Mucosa of descending colon (tissue), 3 donors: ENCODE results near the gene PRRT1. TPM values are rescaled to one million over a fixed set of nuclear protein-coding genes. Genes with fewer than 3 reads are reported as not detected.
A peak's percentile ranks its signal among the peaks of the same experiment; 100 is the strongest.

Experiments
- ATAC-seq: fragments of 200-7000 bp; cut with Tn5 transposase; one replicate; pipeline ENCODE4 v1.9.1; 2020; ENCODE audit warnings: mild to moderate bottlenecking, moderate library complexity
- DNase-seq, 3 donors: peaks; one replicate each; pipeline ENCODE4 v3.0.0-alpha.2; 2020
- H3K36me3 ChIP-seq: fragments of 200-600 bp; one replicate; pipeline ENCODE4 v1.8.0; 2021; ENCODE audit warnings: low read depth, mild to moderate bottlenecking
- H3K4me1 ChIP-seq: fragments of 200-600 bp; one replicate; pipeline ENCODE4 v1.8.0; 2021; ENCODE audit warnings: low read depth, mild to moderate bottlenecking
- H3K4me3 ChIP-seq: fragments of 200-600 bp; one replicate; pipeline ENCODE4 v1.8.0; 2021; ENCODE audit warnings: mild to moderate bottlenecking
- H3K9me3 ChIP-seq: fragments of 200-600 bp; one replicate; pipeline ENCODE4 v1.8.0; 2021; ENCODE audit warnings: mild to moderate bottlenecking
- intact Hi-C, 2 donors: fragments of 100-400 bp; cut with DNase I in 1 of 2; cut with micrococcal nuclease in 1 of 2; formaldehyde crosslinking; loops; one replicate each; pipeline versions ENCODE4 v1.11.0 to v1.11.1; 2022; cut with DNase I, micrococcal nuclease
- total RNA-seq, 3 donors: library from RNA; stranded (reverse); fragmentation: NEBNext Ultra II Directional in 2 of 3; extraction: Animal tissue kit (Norgen Biotek cat#: 25700) in 2 of 3; gene quantifications; one replicate each; pipeline versions ENCODE4 v1.2.1 to v1.2.4, GENCODE V29; 2021 to 2023
- TF ChIP-seq, protein P1 (sequence below): fragments of 200-600 bp; IDR thresholded peaks from one replicate; pipeline ENCODE4 v1.8.0; 2022; ENCODE audit warnings: antibody characterized with exemption, mild to moderate bottlenecking
- donor health status: DM: no; HTN: no; CAD: no; lungs with moderate emphysema.
- donor health status: DM: no; HTN: no; CAD: no.
- donor health status: DM: no; HTN: yes; CAD: no.

PRRT1 gene
- total RNA-seq, 3 donors from 2014 or later: 0.96 to 6.6 (median 2.0) TPM

DNA sequence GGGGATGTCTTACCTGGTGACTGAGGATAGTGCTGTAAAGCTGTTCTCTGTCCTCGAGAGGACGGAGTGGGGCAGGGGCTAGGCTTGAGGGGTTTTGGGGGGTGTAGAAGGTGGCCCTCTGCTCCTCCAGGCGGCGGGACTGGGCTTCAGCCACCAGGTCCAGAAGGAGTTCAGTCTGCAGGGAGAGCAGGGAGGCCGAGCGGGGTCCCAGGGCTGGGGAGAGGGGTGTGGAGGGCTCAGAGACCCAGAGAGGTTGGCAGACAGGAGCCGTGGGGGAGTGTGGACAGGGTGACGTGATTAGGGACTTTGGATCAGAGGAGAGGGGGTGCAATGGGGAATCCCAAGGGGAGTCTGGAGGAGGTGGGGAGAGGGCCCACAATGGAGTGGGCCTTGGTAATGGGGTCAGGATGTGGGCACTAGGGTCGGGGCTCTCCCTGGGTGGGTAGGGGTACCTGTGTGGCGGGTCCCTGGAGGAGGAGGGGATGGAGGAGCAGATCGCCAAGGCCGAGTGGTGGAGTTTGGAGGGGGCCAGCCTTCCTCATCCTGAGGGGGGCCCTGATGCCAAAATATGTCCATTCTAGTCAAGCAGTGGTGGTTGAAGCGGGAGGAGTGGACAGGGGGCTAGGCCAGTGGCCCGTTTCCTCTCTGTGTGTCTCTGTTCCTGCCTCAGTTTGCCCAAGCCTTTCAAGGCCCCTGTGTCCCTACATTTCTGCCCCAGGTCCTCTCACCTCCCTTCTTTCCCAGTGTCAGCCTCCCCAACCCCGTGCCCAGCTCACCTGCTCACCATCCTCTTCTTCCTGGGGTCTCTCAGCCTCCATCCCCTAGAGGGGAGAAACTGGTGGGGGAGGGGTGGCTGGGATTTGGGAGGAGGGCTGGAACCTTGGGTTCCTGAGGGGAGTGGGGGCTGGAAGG is 40.2 kb upstream of the PRRT1 start:
- TF ChIP-seq, protein P1, sequence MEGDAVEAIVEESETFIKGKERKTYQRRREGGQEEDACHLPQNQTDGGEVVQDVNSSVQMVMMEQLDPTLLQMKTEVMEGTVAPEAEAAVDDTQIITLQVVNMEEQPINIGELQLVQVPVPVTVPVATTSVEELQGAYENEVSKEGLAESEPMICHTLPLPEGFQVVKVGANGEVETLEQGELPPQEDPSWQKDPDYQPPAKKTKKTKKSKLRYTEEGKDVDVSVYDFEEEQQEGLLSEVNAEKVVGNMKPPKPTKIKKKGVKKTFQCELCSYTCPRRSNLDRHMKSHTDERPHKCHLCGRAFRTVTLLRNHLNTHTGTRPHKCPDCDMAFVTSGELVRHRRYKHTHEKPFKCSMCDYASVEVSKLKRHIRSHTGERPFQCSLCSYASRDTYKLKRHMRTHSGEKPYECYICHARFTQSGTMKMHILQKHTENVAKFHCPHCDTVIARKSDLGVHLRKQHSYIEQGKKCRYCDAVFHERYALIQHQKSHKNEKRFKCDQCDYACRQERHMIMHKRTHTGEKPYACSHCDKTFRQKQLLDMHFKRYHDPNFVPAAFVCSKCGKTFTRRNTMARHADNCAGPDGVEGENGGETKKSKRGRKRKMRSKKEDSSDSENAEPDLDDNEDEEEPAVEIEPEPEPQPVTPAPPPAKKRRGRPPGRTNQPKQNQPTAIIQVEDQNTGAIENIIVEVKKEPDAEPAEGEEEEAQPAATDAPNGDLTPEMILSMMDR: no peak
- ATAC-seq (no peak), DNase-seq (peak in 2 of 3 donors; percentile 54 to 71)
- intact Hi-C loops: no loop called here
- Histone ChIP-seq H3K4me3 (no peak overlapping the region), H3K36me3 (peaks cover 5% of the 10 kb centered on the region), H3K4me1 (peaks cover 31% of the 10 kb centered on the region), H3K9me3 (no peaks in the 10 kb centered on the region)

DNA sequence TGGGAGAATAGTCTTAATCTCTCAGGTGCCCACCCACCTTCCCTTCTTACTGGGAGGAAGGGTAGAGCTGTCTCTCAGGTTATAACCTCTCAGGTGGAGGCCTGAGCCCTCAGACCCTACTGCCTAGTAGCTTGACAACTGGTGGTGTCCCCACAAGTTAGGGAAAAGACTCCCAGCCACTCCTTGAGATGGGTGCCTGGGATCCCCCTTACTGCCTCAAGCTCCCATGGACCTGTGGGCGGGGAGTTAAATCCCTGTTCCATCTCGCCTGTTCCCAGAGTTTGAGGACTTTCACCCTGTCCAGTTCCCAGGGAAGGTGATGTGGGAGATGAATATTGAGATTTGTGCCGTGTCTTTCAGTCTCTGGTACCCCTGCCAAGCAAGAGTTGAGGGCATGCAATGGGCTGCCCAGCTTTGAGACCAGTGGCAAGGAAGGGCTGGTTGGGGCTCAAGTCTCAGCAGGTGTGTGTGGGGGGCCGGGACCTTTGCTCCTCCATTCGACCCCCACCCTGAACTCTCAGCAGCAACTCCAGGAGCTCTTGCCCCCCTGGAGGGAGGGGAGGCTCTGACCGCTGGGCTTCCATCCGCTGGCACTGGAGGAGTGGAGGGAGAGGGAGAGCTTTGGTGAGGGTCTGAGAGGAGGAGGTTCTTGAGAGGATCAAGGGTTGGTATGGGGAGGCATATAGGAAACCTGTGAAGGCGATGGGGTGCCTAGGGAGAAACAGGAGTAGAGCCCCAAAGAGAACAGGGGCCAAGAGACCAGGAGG is 39.4 kb upstream of the PRRT1 start:
- Histone ChIP-seq H3K36me3 (peaks cover 5% of the 10 kb centered on the region), H3K4me3 (no peak overlapping the region), H3K4me1 (peaks cover 30% of the 10 kb centered on the region), H3K9me3 (no peaks in the 10 kb centered on the region)
- intact Hi-C loops: no loop called here
- DNase-seq: no peak
- TF ChIP-seq, protein P1: no peak
- ATAC-seq: no peak

- ATAC-seq (peak; percentile 86), DNase-seq (peak; percentile 90 to 96 (median 91))
- Histone ChIP-seq H3K4me1 (peaks cover 27% of the 10 kb centered on the region), H3K4me3 (peak within 1 kb of the TSS; percentile 40), H3K9me3 (no peaks in the 10 kb centered on the region), H3K36me3 (no peaks in the 10 kb centered on the region)
- intact Hi-C loops: no loop called here
- TF ChIP-seq, protein P1: no peak
Observed at GRCh38 chr6:32190054-32190851, 38.5 kb upstream of the PRRT1 start, which contains the start of gene PBX2. PBX2 (minus strand) TSS chr6:32190202; CDS start chr6:32189915, 287 bp downstream.

DNA sequence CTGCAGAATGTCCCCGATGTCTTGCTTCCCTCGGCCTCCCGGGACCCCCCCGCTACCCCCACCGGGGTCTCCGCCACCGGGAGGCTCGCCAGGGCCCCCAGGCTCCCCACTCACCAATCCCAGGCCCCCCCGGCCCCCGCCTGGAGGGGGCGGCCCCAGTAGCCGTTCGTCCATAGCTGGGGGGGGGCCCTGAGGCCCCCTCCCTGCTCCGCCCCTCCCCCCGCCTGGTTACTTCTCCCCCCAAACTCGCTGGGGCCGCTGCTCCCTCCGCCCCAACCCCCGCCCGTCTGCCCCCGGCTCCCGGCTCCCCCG is 38.0 kb upstream of the PRRT1 start:
- peak; percentile 0 for ATAC-seq
- peaks cover 23% of the 10 kb centered on the region for H3K4me1 ChIP-seq

More for the DNA sequence above, 38.0 kb upstream of the PRRT1 start:
- H3K36me3 ChIP-seq: no peaks in the 10 kb centered on the region
- TF ChIP-seq, protein P1: no peak
- H3K4me3 ChIP-seq: peak overlapping the region; percentile 40
- H3K9me3 ChIP-seq: no peaks in the 10 kb centered on the region
- peak in 1 of 3 donors; percentile 78 for DNase-seq
- intact Hi-C loops: no loop called here
